Endothelial cell of umbilical vein (primary cell): ENCODE results near the gene TUBA4A. TPM values are rescaled to one million over a fixed set of nuclear protein-coding genes. Genes with fewer than 3 reads are reported as not detected.

ENCODE experiments used
- BruUV-seq: library from RNA; stranded (reverse); fragments of 400-500 nt; replicated peaks from 2 replicates; lab custom pipeline; 2021; lab: Mats Ljungman, UMichigan
- CTCF ChIA-PET: fragments of 300-600, 350-600 bp; sonication (Branson Sonifier 250); formaldehyde crosslinking; loops from one replicate; lab custom pipeline; 2021; ENCODE audit warnings: antibody characterized with exemption, inconsistent platforms; lab: Charles Lee
- POLR2A ChIA-PET: fragments of 300-600, 350-600 bp; sonication (Branson Sonifier 250); formaldehyde crosslinking; loops from one replicate; lab custom pipeline; 2021; ENCODE audit warnings: antibody characterized with exemption, inconsistent platforms; lab: Charles Lee
- DNase-seq: peaks from one replicate; pipeline ENCODE4 v3.0.0-alpha.2; 2011; ENCODE audit warnings: low read depth, low spot score
- FAIRE-seq: peaks from 2 replicates; lab custom pipeline; 2011; peaks lifted over from hg19 to GRCh38; lab: Jason Lieb, UNC
- H2AFZ ChIP-seq: 2 replicates; pipeline ENCODE4 v1.6.0; 2012; ENCODE audit warnings: low read depth, low read length, control low read depth, inconsistent platforms
- H3K27ac ChIP-seq: 2 replicates; pipeline ENCODE4 v1.5.1; 2011; ENCODE audit warnings: low read depth, mild to moderate bottlenecking, control low read depth, low read length, moderate library complexity; ENCODE audit not compliant: insufficient read depth
- H3K27me3 ChIP-seq, 2 experiments: 2 replicates each; pipeline versions ENCODE4 v1.6.0 to v1.6.1; 2011; ENCODE audit warnings: low read length in 2 of 2, mixed read lengths in 1 of 2; ENCODE audit not compliant: control insufficient read depth in 2 of 2, insufficient read depth in 2 of 2
- H3K36me3 ChIP-seq, 2 experiments: 2 replicates in 1 of 2; 3 replicates in 1 of 2; pipeline ENCODE4 v1.5.1; 2011; ENCODE audit warnings: low read length in 2 of 2, mild to moderate bottlenecking in 1 of 2, moderate library complexity in 1 of 2; ENCODE audit not compliant: control insufficient read depth in 2 of 2, insufficient read depth in 2 of 2; ENCODE audit errors: extremely low read depth in 1 of 2
- H3K4me1 ChIP-seq: 3 replicates; pipeline ENCODE4 v1.5.1; 2011; ENCODE audit warnings: mild to moderate bottlenecking, low read length; ENCODE audit not compliant: control insufficient read depth, insufficient read depth; ENCODE audit errors: extremely low read depth
- H3K4me2 ChIP-seq: 2 replicates; pipeline ENCODE4 v1.6.1; 2011; ENCODE audit warnings: low read length, control low read depth, mixed read lengths; ENCODE audit not compliant: insufficient read depth
- H3K4me3 ChIP-seq, 3 experiments: fragments of 200-600 bp in 1 of 3; sonication (generic), shearing (Covaris generic) in 1 of 3; replicated peaks in 1 of 3; 2 replicates each; pipeline ENCODE4 v1.5.1; 2011 to 2016; ENCODE audit warnings: control low read depth in 3 of 3, low read length in 3 of 3, mild to moderate bottlenecking in 2 of 3, inconsistent platforms in 1 of 3, low read depth in 1 of 3, moderate library complexity in 1 of 3; ENCODE audit not compliant: insufficient read depth in 1 of 3
- H3K79me2 ChIP-seq: 2 replicates; pipeline ENCODE4 v1.6.0; 2012; ENCODE audit warnings: low read length, inconsistent platforms; ENCODE audit not compliant: control insufficient read depth, insufficient read depth
- H3K9ac ChIP-seq: replicated peaks from 2 replicates; pipeline ENCODE3; 2011; ENCODE audit warnings: low read length, control low read depth; ENCODE audit not compliant: insufficient read depth; ENCODE audit errors: extremely low read depth
- H3K9me1 ChIP-seq: replicated peaks from 3 replicates; pipeline ENCODE4 v1.6.0; 2011; ENCODE audit warnings: mild to moderate bottlenecking, low read length; ENCODE audit not compliant: control insufficient read depth, insufficient read depth; ENCODE audit errors: extremely low read depth
- H3K9me3 ChIP-seq: replicated peaks from 2 replicates; pipeline ENCODE4 v1.5.1; 2012; ENCODE audit warnings: low read length, inconsistent platforms; ENCODE audit not compliant: control insufficient read depth, insufficient read depth
- H4K20me1 ChIP-seq: replicated peaks from 2 replicates; pipeline ENCODE3; 2011; ENCODE audit warnings: mild to moderate bottlenecking, low read length; ENCODE audit not compliant: control insufficient read depth, insufficient read depth; ENCODE audit errors: extremely low read depth
- CTCF ChIP-seq, 2 donors: IDR thresholded peaks; 1 replicate in 1 of 2; 2 replicates in 1 of 2; pipeline ENCODE4 v1.5.1; 2011; ENCODE audit warnings: low read length in 2 of 2, mild to moderate bottlenecking in 2 of 2, moderate library complexity in 2 of 2, control low read depth in 1 of 2, inconsistent platforms in 1 of 2, low read depth in 1 of 2; ENCODE audit not compliant: insufficient read depth in 1 of 2; ENCODE audit errors: extremely low read depth in 1 of 2
- EZH2 ChIP-seq: IDR thresholded peaks from 2 replicates; pipeline ENCODE4 v1.6.1; 2012; ENCODE audit warnings: borderline replicate concordance, low read depth, mild to moderate bottlenecking, moderate library complexity, low read length, inconsistent platforms; ENCODE audit not compliant: severe bottlenecking
- FOS ChIP-seq: IDR thresholded peaks from 2 replicates; pipeline ENCODE4 v1.6.1; 2011; ENCODE audit warnings: mild to moderate bottlenecking, low read length, moderate library complexity, borderline replicate concordance; ENCODE audit not compliant: insufficient read depth
- GATA2 ChIP-seq: IDR thresholded peaks from 2 replicates; pipeline ENCODE4 v1.7.0; 2011; ENCODE audit warnings: low read depth, mild to moderate bottlenecking, moderate library complexity, mixed read lengths, low read length; ENCODE audit not compliant: insufficient read length, insufficient read depth
- JUN ChIP-seq: IDR thresholded peaks from 2 replicates; pipeline ENCODE4 v1.6.1; 2011; ENCODE audit warnings: borderline replicate concordance, low read depth; ENCODE audit not compliant: insufficient read length, insufficient read depth
- MAX ChIP-seq: IDR thresholded peaks from 2 replicates; pipeline ENCODE4 v1.6.1; 2011; ENCODE audit not compliant: insufficient read depth, insufficient read length
- MYC ChIP-seq: IDR thresholded peaks from one replicate; pipeline ENCODE4 v1.6.1; 2011; ENCODE audit warnings: mild to moderate bottlenecking, low read depth, low read length
- POLR2A ChIP-seq: IDR thresholded peaks from 2 replicates; pipeline ENCODE4 v1.6.1; 2012; ENCODE audit warnings: low read depth, mild to moderate bottlenecking, control low read depth, low read length
- POLR2AphosphoS5 ChIP-seq: IDR thresholded peaks from 2 replicates; pipeline ENCODE4 v1.6.1; 2012; ENCODE audit warnings: low read depth, mild to moderate bottlenecking, control low read depth, low read length, moderate library complexity; ENCODE audit not compliant: insufficient read depth
- dilution Hi-C: fragments of 300-500 bp; cut with MboI; formaldehyde crosslinking; loops from one replicate; pipeline ENCODE4 v1.15.0; 2019; ENCODE audit warnings: low sequenced_read_pairs; ENCODE audit not compliant: extremely low pct_ligation_motif_present
- intact Hi-C: fragments of 100-400 bp; cut with micrococcal nuclease; formaldehyde crosslinking; loops from one replicate; pipeline ENCODE4 v1.10.0; 2022
- polyA plus RNA-seq, 4 experiments: library from polyadenylated mRNA; depleted of rRNA in 3 of 4; stranded (reverse) in 3 of 4; unstranded in 1 of 4; fragments of >200 nt; gene quantifications; 2 replicates each; pipeline versions ENCODE4 v1.2.1 to v1.2.3, GENCODE V29; 2011 to 2012; ENCODE audit warnings: missing spikeins in 1 of 4
- total RNA-seq: library from RNA; stranded (reverse); gene quantifications from 2 replicates; pipeline ENCODE4 v1.2.3, GENCODE V29; 2021

TUBA4A gene
- total and polyA plus RNA-seq, 2 donors (not counting 3 experiments of a cell fraction or from before 2014, with no cell fraction given), result 16.5 to 24.8 TPM

- no peak overlapping the region for H2AFZ ChIP-seq
- POLR2A ChIA-PET, result no interaction called here
- FAIRE-seq (no peak), DNase-seq (no peak)
- no peak overlapping the region for H3K4me2 ChIP-seq
- H3K9me3 ChIP-seq, result no peaks in the 10 kb centered on the region
- no TSS peak for BruUV-seq
- no peaks in the 10 kb centered on the region for H3K36me3 ChIP-seq
- H3K79me2 ChIP-seq, result no peaks in the 10 kb centered on the region
- no peak overlapping the region for H3K4me3 ChIP-seq
- no peak overlapping the region for H3K27ac ChIP-seq
- intact Hi-C loops, result no loop called here
- H4K20me1 ChIP-seq, result no peaks in the 10 kb centered on the region
- dilution Hi-C loops, result no loop called here
- no peak for TF ChIP-seq MAX
- no peak for TF ChIP-seq MYC
- TF ChIP-seq POLR2A, result no peak
- TF ChIP-seq JUN, result no peak
- TF ChIP-seq FOS, result no peak
- TF ChIP-seq CTCF (IDR thresholded peaks at IDR 0.05; ENCODE audit: extremely low read depth in 1 of 2, insufficient read depth in 1 of 2, low read depth in 1 of 2, low read length in 2 of 2), result no peak
- no peak for TF ChIP-seq EZH2
- no peak for TF ChIP-seq POLR2AphosphoS5
- TF ChIP-seq GATA2, result no peak
- no peak overlapping the region for H3K9ac ChIP-seq
- H3K4me1 ChIP-seq, result no peaks in the 10 kb centered on the region
- CTCF ChIA-PET, result interaction anchor here (0.7 to 2.8 kb wide), 2 partner anchors 11 to 28 kb away, joined by 3 to 8 read pairs; no protein-coding TSS in a partner anchor
- no peaks in the 10 kb centered on the region for H3K9me1 ChIP-seq
- peaks cover 8 to 10% of the 10 kb centered on the region in 2 experiments for H3K27me3 ChIP-seq
Observed at GRCh38 chr2:219266886-219267285, 13.2 kb upstream of the TUBA4A start.
